Smooth muscle cell (in vitro differentiated cells): ENCODE data around the gene PADI4. TPM values are rescaled to one million over a fixed set of nuclear protein-coding genes. Genes with fewer than 3 reads are reported as not detected.

ENCODE experiments used
- DNase-seq: peaks from one replicate; lab custom pipeline; 2025; ENCODE audit not compliant: unreplicated experiment; lab: John Stamatoyannopoulos, UW
- H2AFZ ChIP-seq: fragments of 200-600 bp; sonication (generic); 2 replicates; pipeline ENCODE4 v1.6.0; 2016; ENCODE audit warnings: antibody characterized with exemption, low read depth, mild to moderate bottlenecking
- H3F3A ChIP-seq: fragments of 200-600 bp; sonication (generic); 2 replicates; pipeline ENCODE4 v1.6.0; 2017; ENCODE audit warnings: antibody characterized with exemption, low read depth
- H3K27ac ChIP-seq: fragments of 200-600 bp; sonication (generic); 2 replicates; pipeline ENCODE4 v1.5.1; 2016; ENCODE audit warnings: low read depth, mild to moderate bottlenecking
- H3K27me3 ChIP-seq: fragments of 200-600 bp; sonication (generic); 2 replicates; pipeline ENCODE4 v1.6.1; 2016; ENCODE audit warnings: low read depth, mild to moderate bottlenecking
- H3K36me3 ChIP-seq: fragments of 200-600 bp; sonication (generic); 2 replicates; pipeline ENCODE4 v1.5.1; 2016; ENCODE audit warnings: low read depth
- H3K4me1 ChIP-seq: fragments of 200-600 bp; sonication (generic); 2 replicates; pipeline ENCODE4 v1.5.1; 2016; ENCODE audit warnings: low read depth
- H3K4me2 ChIP-seq: fragments of 200-600 bp; sonication (generic); 2 replicates; pipeline ENCODE4 v1.6.0; 2016; ENCODE audit warnings: mild to moderate bottlenecking
- H3K4me3 ChIP-seq: fragments of 200-600 bp; sonication (generic); 2 replicates; pipeline ENCODE4 v1.5.1; 2016; ENCODE audit warnings: mild to moderate bottlenecking
- H3K79me2 ChIP-seq: fragments of 200-600 bp; sonication (generic); 2 replicates; pipeline ENCODE4 v1.6.0; 2016; ENCODE audit warnings: low read depth, mild to moderate bottlenecking
- H3K9ac ChIP-seq: fragments of 200-600 bp; sonication (generic); 2 replicates; pipeline ENCODE4 v1.6.0; 2016; ENCODE audit warnings: low read depth
- H3K9me3 ChIP-seq: fragments of 200-600 bp; sonication (generic); replicated peaks from 2 replicates; pipeline ENCODE4 v1.5.1; 2016; ENCODE audit warnings: low read depth
- H4K20me1 ChIP-seq: fragments of 200-600 bp; sonication (generic); 2 replicates; pipeline ENCODE4 v1.6.0; 2016; ENCODE audit warnings: low read depth
- CTCF ChIP-seq: fragments of 200-600 bp; sonication (generic); IDR thresholded peaks from 2 replicates; pipeline ENCODE4 v1.5.1; 2017; ENCODE audit warnings: borderline replicate concordance, mild to moderate bottlenecking, antibody characterized with exemption; ENCODE audit not compliant: insufficient read depth, poor library complexity, severe bottlenecking
- WGBS: methylation state at CpG from one replicate; pipeline ENCODE4 v1.1.7; 2016; ENCODE audit warnings: low lambda C conversion rate; 5-methylcytosine and 5-hydroxymethylcytosine counted together
- polyA plus RNA-seq: library from polyadenylated mRNA; unstranded; fragments of >200 nt; fragmentation: Nextera tagmentation; extraction: Ambion mirVana; gene quantifications from 2 replicates; pipeline ENCODE4 v1.2.1, GENCODE V29; 2016
- total RNA-seq: library from RNA; depleted of rRNA; stranded (reverse); fragments of >200 nt; gene quantifications from 2 replicates; pipeline ENCODE4 v1.2.3, GENCODE V29; 2014

The PADI4 gene
- total and polyA plus RNA-seq, 2 experiments from 2014 or later, result not detected

- no peak overlapping the region for H3K27ac ChIP-seq
- no peaks in the 10 kb centered on the region for H3K27me3 ChIP-seq
- H3K4me1 ChIP-seq, result no peaks in the 10 kb centered on the region
- H3F3A ChIP-seq, result no peaks in the 10 kb centered on the region
- no peaks in the 10 kb centered on the region for H3K79me2 ChIP-seq
- H3K4me2 ChIP-seq, result no peak overlapping the region
- H3K36me3 ChIP-seq, result no peaks in the 10 kb centered on the region
- TF ChIP-seq CTCF, result no peak
- no peaks in the 10 kb centered on the region for H4K20me1 ChIP-seq
- H2AFZ ChIP-seq, result no peak overlapping the region
- no peak overlapping the region for H3K9ac ChIP-seq
- H3K4me3 ChIP-seq, result no peak overlapping the region
- WGBS, result 43% methylated on average over 6 of the region's 6 CpGs
- DNase-seq, result no peak
- peaks cover 7% of the 10 kb centered on the region for H3K9me3 ChIP-seq
Observed at GRCh38 chr1:17304151-17304825, 3.7 kb upstream of the PADI4 start.

GRCh38 chr1:17304826-17305175 is 3.2 kb upstream of the PADI4 start:
- Histone ChIP-seq H3F3A (no peaks in the 10 kb centered on the region), H3K9ac (no peak overlapping the region), H3K4me3 (no peak overlapping the region), H2AFZ (no peak overlapping the region), H4K20me1 (no peaks in the 10 kb centered on the region), H3K36me3 (no peaks in the 10 kb centered on the region), H3K4me1 (no peaks in the 10 kb centered on the region), H3K27me3 (no peaks in the 10 kb centered on the region), H3K9me3 (peaks cover 7% of the 10 kb centered on the region), H3K4me2 (no peak overlapping the region), H3K27ac (no peak overlapping the region), H3K79me2 (no peaks in the 10 kb centered on the region)
- TF ChIP-seq CTCF, result no peak
- DNase-seq, result no peak
- 87% methylated on average over 6 of the region's 6 CpGs for WGBS

- Histone ChIP-seq H3K4me3 (no peak overlapping the region), H3K27ac (no peak overlapping the region), H3K4me2 (no peak overlapping the region), H3K36me3 (no peaks in the 10 kb centered on the region), H3K79me2 (no peaks in the 10 kb centered on the region), H2AFZ (no peak overlapping the region), H3K9ac (no peak overlapping the region), H3K9me3 (peaks cover 7% of the 10 kb centered on the region), H3F3A (no peaks in the 10 kb centered on the region), H3K27me3 (no peaks in the 10 kb centered on the region), H4K20me1 (no peaks in the 10 kb centered on the region), H3K4me1 (no peaks in the 10 kb centered on the region)
- no peak for DNase-seq
- no peak for TF ChIP-seq CTCF
- WGBS, result 80% methylated on average over 14 of the region's 14 CpGs
Observed at GRCh38 chr1:17305576-17306095, 2.4 kb upstream of the PADI4 start.

- H3K27me3 ChIP-seq, result no peaks in the 10 kb centered on the region
- H4K20me1 ChIP-seq, result no peaks in the 10 kb centered on the region
- no peaks in the 10 kb centered on the region for H3K79me2 ChIP-seq
- no peaks in the 10 kb centered on the region for H3F3A ChIP-seq
- WGBS, result 81% methylated on average over 6 of the region's 6 CpGs
- DNase-seq, result no peak
- no peak overlapping the region for H3K27ac ChIP-seq
- H3K4me1 ChIP-seq, result no peaks in the 10 kb centered on the region
- H2AFZ ChIP-seq, result no peak overlapping the region
- TF ChIP-seq CTCF, result no peak
- no peak overlapping the region for H3K4me3 ChIP-seq
- H3K4me2 ChIP-seq, result no peak overlapping the region
- peaks cover 7% of the 10 kb centered on the region for H3K9me3 ChIP-seq
- no peaks in the 10 kb centered on the region for H3K36me3 ChIP-seq
- H3K9ac ChIP-seq, result no peak overlapping the region
Observed at GRCh38 chr1:17306407-17306806, 1.6 kb upstream of the PADI4 start.
